GM18507 (cell line): ENCODE data around the gene TIRAP.
A peak's percentile ranks its signal among the peaks of the same experiment; 100 is the strongest.
"Not testable (repeated sequence)": the region's sequence is repeated elsewhere in the genome, so short reads cannot be mapped to it uniquely, and the experiment has no call there.

Source experiments
- DNase-seq: peaks from one replicate; pipeline ENCODE4 v3.0.0; 2011; ENCODE audit warnings: low read depth; ENCODE audit not compliant: insufficient read length; ENCODE audit errors: extremely low spot score
- FAIRE-seq: peaks from 2 replicates; lab custom pipeline; 2011; peaks lifted over from hg19 to GRCh38; lab: Jason Lieb, UNC

TIRAP gene, protein sequence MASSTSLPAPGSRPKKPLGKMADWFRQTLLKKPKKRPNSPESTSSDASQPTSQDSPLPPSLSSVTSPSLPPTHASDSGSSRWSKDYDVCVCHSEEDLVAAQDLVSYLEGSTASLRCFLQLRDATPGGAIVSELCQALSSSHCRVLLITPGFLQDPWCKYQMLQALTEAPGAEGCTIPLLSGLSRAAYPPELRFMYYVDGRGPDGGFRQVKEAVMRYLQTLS

DNA sequence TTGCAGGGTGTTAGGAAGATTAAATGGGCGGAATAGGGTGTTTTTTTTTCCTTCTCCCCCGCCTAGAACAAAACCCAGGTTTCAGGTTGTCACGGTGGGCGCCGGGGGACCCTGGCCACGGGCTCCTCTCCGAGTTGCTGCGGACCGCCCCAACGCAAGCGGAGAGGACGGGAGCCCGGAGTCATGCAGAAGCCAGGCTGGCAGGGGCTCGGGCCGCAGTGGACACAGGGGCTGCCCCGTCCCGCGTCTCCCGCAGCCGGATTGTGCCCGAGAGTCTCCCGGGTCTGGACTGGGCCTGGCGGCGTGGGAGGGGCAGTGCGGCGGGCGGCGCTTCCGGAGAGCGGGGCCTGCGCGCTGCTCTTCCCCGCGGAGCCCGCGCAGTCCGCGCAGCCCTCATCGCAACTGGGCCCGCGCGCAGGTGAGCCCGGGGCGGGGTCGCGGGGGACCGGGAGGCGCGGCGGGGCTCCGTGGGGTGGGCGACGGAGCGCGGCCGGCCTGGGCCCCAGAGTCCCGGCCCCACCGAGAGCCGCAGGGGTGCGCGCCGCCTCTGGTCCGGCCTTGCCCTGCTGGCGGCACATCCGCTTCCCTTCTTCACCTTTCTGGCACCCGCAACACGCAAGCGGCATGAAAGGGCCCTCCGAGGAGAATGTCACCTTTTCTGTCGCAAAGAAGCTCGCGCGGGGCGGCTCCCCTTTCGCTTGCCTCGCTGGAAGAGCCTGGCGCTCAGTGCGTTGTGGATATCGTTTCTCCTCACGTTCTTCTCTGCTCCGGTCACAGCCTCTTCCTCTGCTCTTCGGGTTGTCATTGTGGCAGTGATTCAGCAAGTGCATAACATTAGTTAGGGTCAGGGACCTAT lies at the start of gene TIRAP:
TSS of gene TIRAP (plus strand) at position 358 of the 856 bp plus-strand sequence. CDS start 7,802 bp downstream, outside the sequence.
- FAIRE-seq (peak; percentile 63), DNase-seq (no peak)

DNA sequence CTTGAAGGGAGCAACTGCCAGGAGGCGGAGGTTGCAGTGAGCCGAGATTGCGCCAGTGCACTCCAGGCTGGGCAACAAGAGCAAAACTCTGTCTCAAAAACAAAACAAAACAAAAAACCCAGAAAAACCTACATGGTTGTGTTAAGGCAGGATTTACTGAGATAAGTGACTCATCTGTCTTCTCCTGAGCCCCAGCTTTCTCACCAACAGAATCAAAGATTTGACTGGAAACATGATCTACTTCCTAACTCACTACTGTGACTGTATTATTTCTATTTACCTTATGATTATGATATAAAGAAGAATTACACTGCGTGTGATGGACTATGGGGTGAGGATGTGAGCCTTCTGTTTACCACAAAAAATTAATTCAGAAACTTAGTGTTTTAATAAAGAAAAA lies 49.5 kb upstream of the TIRAP start:
- DNase-seq, result no peak
- FAIRE-seq, result no peak

DNA sequence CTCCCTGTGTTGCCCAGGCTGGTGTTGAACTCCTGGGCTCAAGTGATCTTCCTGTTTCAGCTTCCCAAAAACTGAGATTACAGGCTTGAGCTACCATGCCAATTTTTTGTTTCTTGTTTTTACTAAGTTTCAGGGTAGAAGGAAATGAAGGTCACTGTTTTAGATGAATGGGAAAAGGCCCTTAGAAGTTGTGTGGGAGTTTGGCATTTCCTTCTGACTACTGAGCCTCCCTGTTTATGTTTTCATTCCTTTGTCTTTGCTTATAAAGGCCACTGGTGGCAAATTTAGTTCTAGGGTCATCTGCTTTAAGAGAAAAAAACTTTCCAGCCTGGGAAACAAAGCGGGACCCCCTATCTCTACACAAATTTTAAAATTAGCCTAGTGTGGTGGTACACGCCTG lies 36.3 kb upstream of the TIRAP start:
- DNase-seq, result no peak
- no peak for FAIRE-seq

DNA sequence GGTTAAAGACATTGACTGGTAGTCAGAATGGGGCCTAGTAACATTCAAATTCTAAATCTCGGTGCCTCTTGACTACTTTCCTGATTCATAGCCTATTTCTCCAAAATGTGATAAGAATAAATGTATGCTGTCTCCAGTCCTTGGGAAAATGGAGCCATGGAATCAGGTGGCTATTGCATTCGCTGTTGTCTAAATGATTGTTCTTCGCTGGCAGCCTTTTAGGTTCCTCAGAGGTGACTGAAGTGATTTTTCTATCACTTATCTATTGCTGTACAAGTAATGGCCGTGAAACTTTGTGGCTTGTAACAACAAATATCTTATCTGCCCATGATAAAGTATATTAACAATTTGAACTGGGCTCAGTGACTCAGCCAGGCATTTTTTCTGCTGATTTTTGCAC lies 29.6 kb upstream of the TIRAP start:
- no peak for DNase-seq
- FAIRE-seq, result no peak

DNA sequence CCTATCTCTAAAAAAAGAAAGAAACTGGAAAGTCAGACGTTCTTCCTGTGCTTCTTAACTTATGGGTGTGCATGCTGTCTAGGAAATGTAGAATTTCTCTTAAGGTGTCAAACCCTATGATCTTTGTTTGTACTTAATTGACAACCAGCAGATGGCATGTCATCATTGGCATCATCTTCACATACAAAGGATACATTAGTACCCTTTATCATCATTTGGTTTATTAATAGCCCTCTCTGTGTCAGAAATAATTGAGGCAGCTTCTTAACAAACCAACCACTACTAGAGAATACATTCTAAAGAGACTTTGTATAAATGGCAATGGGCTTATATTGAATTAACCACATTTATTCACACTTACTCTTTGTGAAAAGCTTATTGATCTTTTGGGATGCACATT lies 28.1 kb upstream of the TIRAP start:
- FAIRE-seq, result no peak
- DNase-seq, result no peak

DNA sequence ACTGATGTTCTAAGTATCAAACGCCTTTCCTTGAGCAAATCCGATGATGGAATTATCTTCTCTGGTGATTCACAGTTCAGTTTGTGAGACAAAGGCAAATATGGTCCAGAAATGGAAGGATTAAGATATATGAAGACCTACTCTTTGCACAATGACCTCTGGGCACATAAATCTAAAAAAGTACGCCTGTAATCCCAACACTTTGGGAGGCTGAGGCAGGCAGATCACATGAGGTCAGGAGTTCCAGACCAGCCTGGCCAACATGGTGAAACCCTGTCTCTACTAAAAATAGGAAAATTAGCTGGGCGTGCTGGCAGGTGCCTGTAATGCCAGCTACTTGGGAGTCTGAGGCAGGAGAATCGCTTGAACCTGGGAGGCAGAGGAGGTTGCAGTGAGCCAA lies 27.4 kb upstream of the TIRAP start:
- DNase-seq, FAIRE-seq: not testable (repeated sequence)

DNA sequence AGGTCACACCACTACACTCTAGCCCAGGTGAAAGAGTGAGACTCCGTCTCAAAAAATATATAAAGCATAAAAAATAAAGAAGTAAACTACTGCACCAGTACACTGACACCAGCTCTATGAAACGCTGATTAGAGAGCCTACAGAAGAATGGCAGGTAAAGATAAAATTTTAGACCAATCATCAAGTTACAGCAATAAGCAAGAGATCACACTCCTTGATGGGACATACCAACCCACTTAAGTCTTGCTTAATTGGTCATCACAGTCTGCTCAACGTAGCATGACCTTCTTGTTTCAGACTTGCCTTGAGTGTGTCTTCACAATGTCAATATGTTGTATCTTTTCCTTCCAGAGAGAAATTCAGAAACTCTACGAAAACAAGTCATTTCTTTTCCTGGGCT lies 26.7 kb upstream of the TIRAP start:
- FAIRE-seq, result no peak
- no peak for DNase-seq

DNA sequence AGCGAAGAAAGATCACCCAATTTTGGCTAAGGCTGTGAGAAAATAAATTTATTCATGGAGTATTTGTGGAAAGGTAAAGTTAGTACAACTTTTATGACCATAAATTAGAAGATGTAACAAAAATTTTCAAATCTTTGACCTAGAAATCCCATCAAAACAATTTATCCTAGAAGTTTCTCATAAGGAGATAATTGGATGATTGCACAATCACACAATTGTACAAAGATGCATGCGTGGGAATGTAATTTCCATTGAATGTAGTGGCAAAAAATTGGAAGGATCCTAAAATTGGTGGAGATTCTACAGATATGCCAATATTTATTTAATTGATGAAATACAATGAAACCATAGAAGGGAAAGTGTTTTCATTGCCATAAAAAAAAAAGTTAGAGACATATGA lies 25.7 kb upstream of the TIRAP start:
- FAIRE-seq (no peak), DNase-seq (no peak)

DNA sequence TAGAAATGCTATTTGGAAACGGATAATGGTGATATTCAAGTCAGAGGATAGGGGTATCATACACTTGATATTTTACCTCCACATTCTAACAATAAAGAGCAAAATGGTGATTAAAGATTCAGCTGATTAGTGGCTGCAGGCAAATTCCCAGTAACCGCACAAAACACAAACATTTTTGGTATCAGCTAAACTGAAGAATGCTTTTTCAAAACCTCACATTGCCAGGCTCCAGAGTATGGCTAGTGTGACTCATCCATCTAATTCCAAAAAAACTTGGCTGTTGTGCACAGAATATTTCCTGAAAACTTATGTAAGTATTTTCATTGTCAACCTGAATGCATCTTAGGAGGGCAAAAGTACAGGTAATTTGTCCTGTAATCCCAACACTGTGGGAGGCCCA lies 25.1 kb upstream of the TIRAP start:
- no peak for FAIRE-seq
- DNase-seq, result no peak

DNA sequence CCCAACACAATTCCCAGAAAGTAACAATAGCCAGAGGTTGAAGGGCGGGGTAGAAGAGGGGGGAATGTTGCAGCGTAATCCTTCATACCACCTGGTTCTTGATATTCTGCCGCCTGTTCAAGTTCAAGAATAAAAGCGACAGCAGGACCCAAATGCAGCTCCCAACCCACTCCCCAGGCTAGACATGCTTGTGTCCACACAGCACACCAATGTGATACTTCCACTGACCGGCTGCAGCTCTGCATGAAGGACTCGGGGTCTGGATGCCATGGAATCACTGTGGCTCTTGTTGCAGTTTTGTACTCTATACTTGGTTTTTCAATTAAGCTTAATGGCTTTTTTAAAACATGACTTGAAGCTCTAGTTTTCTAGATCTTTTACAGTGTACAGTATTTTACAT lies 20.7 kb upstream of the TIRAP start:
- FAIRE-seq (no peak), DNase-seq (no peak)

DNA sequence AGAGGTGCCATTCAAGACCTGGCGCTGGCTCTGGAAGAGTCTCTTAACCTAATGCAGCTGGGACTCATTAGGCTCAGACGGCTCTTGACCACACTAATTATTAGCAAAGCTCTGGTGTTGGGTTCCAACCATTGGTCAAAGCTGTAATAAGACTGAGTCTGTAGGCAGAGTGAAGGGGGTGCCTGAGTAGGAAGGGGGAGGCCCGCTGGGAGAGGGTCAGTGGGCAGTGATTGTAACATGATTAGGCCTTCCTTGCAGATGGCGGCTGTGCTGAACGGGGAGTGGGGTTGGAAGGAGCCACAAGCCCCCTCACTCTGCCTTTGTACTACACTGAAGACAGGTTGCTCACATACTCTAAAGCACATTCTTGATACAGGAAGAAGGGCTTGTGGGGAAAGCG lies 19.4 kb upstream of the TIRAP start:
- no peak for DNase-seq
- no peak for FAIRE-seq

DNA sequence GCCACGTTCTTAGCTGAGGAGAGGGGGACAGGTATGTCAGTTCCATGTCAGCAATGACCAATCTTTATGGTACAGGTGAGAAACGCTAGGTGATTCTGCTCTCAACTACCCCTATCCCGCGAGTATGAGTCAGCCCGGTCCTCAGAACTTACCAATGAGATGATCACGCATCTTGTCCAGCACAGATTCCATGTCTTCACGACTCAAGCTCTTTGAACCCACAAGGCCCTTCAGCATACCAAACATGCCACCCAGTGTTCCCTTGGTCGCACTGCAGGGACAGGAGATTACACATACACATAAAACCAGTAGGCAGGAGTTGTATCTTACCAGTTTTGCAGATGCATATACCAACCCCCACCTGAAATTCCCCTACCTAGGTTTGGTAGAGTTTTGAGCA lies 17.1 kb upstream of the TIRAP start:
- FAIRE-seq, result no peak
- no peak for DNase-seq

DNA sequence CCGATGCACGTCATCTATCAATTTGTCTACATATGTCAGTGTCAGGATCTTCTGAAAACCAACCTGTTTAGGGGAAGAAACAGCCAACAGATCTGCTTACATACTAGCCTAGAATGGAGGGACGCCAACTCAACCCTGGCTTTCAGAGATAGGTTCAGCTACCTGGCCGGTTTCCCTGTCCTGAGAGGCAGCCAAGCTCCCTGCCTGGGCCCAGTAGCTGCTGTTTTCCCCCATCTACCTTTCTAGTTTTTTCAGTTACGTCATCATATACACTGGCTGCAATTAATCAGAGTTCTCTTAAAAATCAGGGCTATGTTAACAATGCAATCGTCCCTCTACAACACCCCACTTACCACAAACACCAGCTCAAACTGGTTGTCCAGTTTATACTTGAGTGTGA lies 15.2 kb upstream of the TIRAP start:
- FAIRE-seq, result no peak
- DNase-seq, result no peak

DNA sequence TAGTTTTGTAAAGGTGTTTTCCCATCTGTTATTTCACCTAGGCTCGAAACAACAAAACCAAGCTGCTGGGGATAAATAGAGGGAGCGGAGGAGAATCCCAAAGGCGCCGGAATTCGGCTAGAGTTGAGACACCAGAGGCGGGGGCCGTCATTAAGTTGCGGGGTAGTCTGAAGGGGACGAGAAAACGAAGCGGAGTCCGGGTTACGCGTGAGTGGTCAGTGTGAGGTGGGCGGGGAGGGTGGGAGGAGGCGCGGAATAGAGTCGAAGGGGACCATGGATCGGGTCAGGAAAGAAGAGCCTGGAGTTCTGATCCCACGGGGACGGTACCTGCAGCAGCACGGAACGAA lies 14.6 kb upstream of the TIRAP start:
- no peak for FAIRE-seq
- no peak for DNase-seq

DNA sequence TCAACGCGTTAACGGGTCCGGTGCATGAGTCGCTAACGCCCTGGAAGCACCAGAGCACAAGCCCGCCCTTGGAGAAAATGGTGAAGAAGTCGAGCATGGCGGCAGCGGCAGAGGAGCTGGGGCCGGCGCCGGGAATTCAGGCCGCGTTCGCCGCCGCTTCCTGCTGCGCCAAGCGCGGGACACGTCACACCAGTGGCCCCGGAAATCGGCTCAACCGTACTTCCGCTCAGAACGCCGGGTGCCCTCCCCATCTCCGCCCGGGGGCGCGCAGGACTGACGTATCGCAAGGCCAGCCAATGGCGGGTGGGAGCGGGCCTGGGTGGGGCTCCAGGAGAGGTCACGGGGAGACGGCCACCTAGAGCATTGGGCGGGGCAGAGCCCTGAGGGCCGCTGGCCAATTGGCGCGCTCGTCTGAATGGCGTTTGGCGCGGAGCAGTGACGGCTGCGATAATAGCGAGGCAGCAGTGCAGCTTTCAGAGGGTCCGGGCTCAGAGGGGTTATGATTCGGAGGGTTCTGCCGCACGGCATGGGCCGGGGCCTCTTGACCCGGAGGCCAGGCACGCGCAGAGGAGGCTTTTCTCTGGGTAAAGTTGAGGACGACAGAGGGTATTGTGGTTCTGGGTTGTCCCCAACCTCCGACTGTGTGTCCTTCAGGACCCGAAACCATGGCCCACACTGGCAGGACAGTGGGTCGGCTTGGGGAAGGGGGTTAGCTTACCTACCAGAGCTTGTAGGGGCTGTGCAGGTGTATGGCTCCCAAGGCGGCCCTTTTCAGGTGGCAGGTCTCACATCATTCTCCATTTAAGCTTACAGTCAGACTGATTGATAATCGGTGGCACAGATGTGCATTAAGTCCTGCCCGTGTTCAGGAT lies 13.9 kb upstream of the TIRAP start, which contains the start of the genes FOXRED1 and SRPRA:
TSS of gene FOXRED1 (plus strand) at position 447 of the 872 bp plus-strand sequence. CDS start at position 500, 53 bp downstream.
TSS of gene SRPRA (minus strand) at position 188 of the 872 bp plus-strand sequence. CDS start at position 97, 91 bp downstream.
- peak; percentile 99 for FAIRE-seq
- DNase-seq, result peak; percentile 100

DNA sequence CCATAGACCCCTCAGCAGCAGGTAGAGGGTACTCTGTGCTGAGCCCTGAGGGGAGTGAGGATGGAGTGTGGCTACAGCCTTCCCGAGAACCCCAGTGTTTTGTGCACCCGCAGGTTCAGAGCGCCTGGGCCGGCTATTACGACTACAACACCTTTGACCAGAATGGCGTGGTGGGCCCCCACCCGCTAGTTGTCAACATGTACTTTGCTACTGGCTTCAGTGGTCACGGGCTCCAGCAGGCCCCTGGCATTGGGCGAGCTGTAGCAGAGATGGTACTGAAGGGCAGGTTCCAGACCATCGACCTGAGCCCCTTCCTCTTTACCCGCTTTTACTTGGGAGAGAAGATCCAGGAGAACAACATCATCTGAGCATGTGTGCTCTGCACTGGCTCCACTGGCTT lies 5.6 kb upstream of the TIRAP start:
- FAIRE-seq, result no peak
- no peak for DNase-seq

DNA sequence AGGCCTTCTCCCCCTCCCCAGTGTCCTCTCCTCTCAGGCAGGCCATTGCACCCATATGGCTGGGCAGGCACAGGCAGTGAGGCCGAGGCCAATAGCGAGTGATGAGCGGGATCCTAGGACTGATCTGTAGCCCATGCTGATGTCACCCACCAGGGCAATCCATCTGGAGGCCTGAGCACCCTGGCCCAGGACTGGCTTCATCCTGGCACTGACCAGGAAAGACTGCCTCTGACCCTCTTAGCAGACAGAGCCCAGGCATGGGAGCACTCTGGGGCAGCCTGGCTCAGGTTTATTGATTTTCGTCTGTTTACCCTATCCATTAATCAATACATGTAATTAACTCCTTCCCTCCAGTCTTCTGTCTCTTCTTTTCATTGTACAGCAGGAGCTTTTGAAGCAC lies 5.1 kb upstream of the TIRAP start:
- FAIRE-seq, result no peak
- no peak for DNase-seq

DNA sequence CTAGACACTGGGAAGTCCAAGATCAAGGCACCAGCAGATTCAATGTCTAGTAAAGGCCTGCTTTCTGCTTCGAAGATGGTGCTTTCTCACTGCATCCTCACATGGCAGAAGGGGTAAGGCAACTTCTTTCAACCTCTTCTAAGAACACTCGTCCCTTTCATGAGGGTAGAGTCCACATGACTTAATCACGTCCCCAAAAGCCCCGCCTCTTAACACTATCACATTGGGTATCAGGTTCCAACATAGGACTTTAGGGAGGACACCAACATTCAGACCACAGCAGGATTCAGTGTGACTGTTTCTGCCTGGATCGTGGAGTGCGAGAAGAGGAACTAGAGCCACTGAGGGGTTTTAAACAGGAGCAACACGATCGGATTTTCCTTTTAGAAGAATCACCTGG lies 3.7 kb upstream of the TIRAP start:
- no peak for DNase-seq
- FAIRE-seq, result no peak

DNA sequence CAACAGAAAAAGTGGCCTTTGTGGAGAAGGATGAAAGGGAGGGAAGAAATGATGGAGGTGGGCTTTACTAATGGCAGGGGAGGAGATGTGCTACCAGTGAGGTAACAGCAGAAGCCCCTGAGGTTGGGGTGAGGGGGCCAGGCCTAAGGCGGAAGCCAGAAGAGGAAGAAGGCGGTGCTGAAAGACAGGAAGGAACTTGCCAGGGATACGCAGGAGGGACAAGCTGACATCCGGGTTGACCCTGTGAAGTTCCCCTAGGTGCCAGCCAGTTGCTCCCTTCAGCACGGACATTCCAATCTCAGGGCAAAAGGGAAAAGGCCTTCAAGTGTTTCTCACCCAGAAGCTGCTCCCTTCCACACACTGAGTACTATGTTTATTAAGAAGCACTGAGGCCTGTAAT lies 2.3 kb upstream of the TIRAP start:
- FAIRE-seq, result no peak
- DNase-seq, result no peak

DNA sequence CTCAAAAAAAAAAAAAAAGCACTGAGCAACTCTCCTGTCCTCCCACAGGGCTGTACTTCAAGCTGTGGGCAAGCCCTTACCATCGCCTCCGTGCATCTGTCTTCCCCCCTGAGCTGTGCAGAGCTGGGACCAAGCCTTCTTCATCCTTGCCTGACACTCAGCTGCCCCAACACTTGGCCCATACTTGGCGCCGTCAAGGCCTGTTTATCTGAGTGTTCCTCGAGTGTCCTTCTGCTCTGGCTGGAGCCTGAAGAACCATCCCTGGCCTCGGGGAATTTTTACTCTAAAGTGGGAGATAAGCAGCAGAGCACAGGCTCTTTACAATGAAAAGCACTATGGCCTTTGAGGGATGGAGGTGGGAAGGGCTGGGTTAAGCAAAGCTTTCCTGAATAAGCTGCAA lies 1.6 kb upstream of the TIRAP start:
- FAIRE-seq (no peak), DNase-seq (no peak)
